ENCODE measurements around the gene CPA5.
A peak's percentile ranks its signal among the peaks of the same experiment; 100 is the strongest.

The CPA5 gene

GRCh38 chr7:130380861-130381455, 36.3 kb downstream of the CPA5 start:
- DNase-seq: no peak

GRCh38 chr7:130381468-130382312, 37.1 kb downstream of the CPA5 start:
- DNase-seq: no peak

GRCh38 chr7:130383187-130383980, 38.8 kb downstream of the CPA5 start:
- DNase-seq: no peak

- no peak for DNase-seq
Observed at GRCh38 chr7:130384371-130384801, 39.8 kb downstream of the CPA5 start.

- no peak for DNase-seq
Observed at GRCh38 chr7:130384841-130385599, 40.4 kb downstream of the CPA5 start.

GRCh38 chr7:130385600-130386066, 41.0 kb downstream of the CPA5 start:
- DNase-seq: no peak

- no peak for DNase-seq
Observed at GRCh38 chr7:130386876-130387275, 42.3 kb downstream of the CPA5 start.

GRCh38 chr7:130387306-130387627, 42.7 kb downstream of the CPA5 start:
- no peak for DNase-seq

GRCh38 chr7:130387628-130388403, 43.2 kb downstream of the CPA5 start:
- no peak for DNase-seq

GRCh38 chr7:130388671-130389070, 44.1 kb downstream of the CPA5 start:
- no peak for DNase-seq

GRCh38 chr7:130390486-130390885, 45.9 kb downstream of the CPA5 start:
- DNase-seq: no peak

GRCh38 chr7:130393101-130393561, 48.5 kb downstream of the CPA5 start:
- DNase-seq: no peak

- DNase-seq: no peak
Observed at GRCh38 chr7:130393841-130394411, 49.3 kb downstream of the CPA5 start.

GRCh38 chr7:130394421-130395195, 50.0 kb downstream of the CPA5 start:
- DNase-seq: no peak

GRCh38 chr7:130395421-130395820, 50.8 kb downstream of the CPA5 start:
- no peak for DNase-seq

- no peak for DNase-seq
Observed at GRCh38 chr7:130396109-130396508, 51.5 kb downstream of the CPA5 start.

- DNase-seq: no peak
Observed at GRCh38 chr7:130397051-130397757, 52.6 kb downstream of the CPA5 start.

GRCh38 chr7:130397758-130398073, 53.1 kb downstream of the CPA5 start:
- no peak for DNase-seq

GRCh38 chr7:130398526-130399090, 54.0 kb downstream of the CPA5 start:
- no peak for DNase-seq

GRCh38 chr7:130400120-130400572, 55.5 kb downstream of the CPA5 start:
- DNase-seq: peak; percentile 79
